Pancreas (tissue), 10 donors: ENCODE data around the gene CPLX1. TPM values are rescaled to one million over a fixed set of nuclear protein-coding genes. Genes with fewer than 3 reads are reported as not detected.
A peak's percentile ranks its signal among the peaks of the same experiment; 100 is the strongest.

Experiments
- ATAC-seq, 4 donors: fragments of 200-7000 bp; cut with Tn5 transposase; one replicate each; pipeline versions ENCODE4 v1.8.0 to v1.9.1; 2020; ENCODE audit warnings: mild to moderate bottlenecking in 4 of 4, moderate library complexity in 4 of 4
- DNase-seq, 6 donors: peaks; one replicate each; pipeline ENCODE4 v3.0.0-alpha.2; 2020
- FAIRE-seq: peaks from 2 replicates; lab custom pipeline; 2012; peaks lifted over from hg19 to GRCh38; lab: Jason Lieb, UNC
- H3K27ac ChIP-seq, 4 donors: fragments of 200-600 bp; sonication (generic); 1 replicate in 3 of 4; 2 replicates in 1 of 4; pipeline versions ENCODE4 v1.5.0 to v1.8.0; 2020
- H3K27me3 ChIP-seq, 4 donors: fragments of 200-600 bp; one replicate each; pipeline ENCODE4 v1.8.0; 2021
- H3K36me3 ChIP-seq, 3 donors: fragments of 200-600 bp; sonication (generic) in 1 of 3; one replicate each; pipeline versions ENCODE4 v1.5.0 to v1.8.0; 2020 to 2021
- H3K4me1 ChIP-seq, 3 donors: fragments of 200-600 bp; one replicate each; pipeline ENCODE4 v1.8.0; 2021
- H3K4me3 ChIP-seq, 4 donors: fragments of 200-600 bp; sonication (generic) in 2 of 4; one replicate each; pipeline versions ENCODE4 v1.5.0 to v1.8.0; 2020 to 2021
- H3K9me3 ChIP-seq, 4 donors: fragments of 200-600 bp; one replicate each; pipeline ENCODE4 v1.8.0; 2021
- CTCF ChIP-seq, 4 donors: fragments of 200-600 bp; sonication (generic) in 3 of 4; IDR thresholded peaks; one replicate each; pipeline versions ENCODE4 v1.5.0 to v1.8.0; 2021; ENCODE audit warnings: antibody characterized with exemption in 4 of 4
- WGBS, 2 donors: extraction: QIAGEN DNeasy Blood & Tissue Kit; methylation state at CpG; one replicate each; pipeline ENCODE4 v1.1.7; 2013; 5-methylcytosine and 5-hydroxymethylcytosine counted together
- intact Hi-C, 3 donors: fragments of 100-400 bp; cut with DNase I; formaldehyde crosslinking; loops; one replicate each; pipeline versions ENCODE4 v1.11.1 to v1.14.2; 2022
- polyA plus RNA-seq, 2 donors: library from polyadenylated mRNA; stranded (reverse); fragments of 200-250 nt; gene quantifications; one replicate each; pipeline ENCODE4 v1.2.3, GENCODE V29; 2013
- total RNA-seq, 6 donors: library from RNA; stranded (reverse); fragmentation: NEBNext Ultra II Directional in 4 of 6; extraction: Animal tissue kit (Norgen Biotek cat#: 25700) in 4 of 6; gene quantifications; one replicate each; pipeline versions ENCODE4 v1.2.1 to v1.2.4, GENCODE V29; 2021 to 2023
- donor health status: healthy with polysubstance abuse.
- donor health status: DM: no; HTN: no; CAD: no; lungs with moderate emphysema.
- donor health status: DM: no; HTN: no; CAD: no.
- donor health status: control.
- donor health status: control.
- donor health status: Bipolar disorder and iron deficiency.
- donor health status: DM: yes; HTN: yes; CAD: no.
- donor health status: DM: no; HTN: no; CAD: no.
- donor health status: DM: no; HTN: no; CAD: no.
- donor health status: DM: yes; HTN: yes; CAD: no.

CPLX1 gene
- total and polyA plus RNA-seq, 8 donors, result 0.51 to 7.7 (median 1.4) TPM

GRCh38 chr4:820230-821172, 5.4 kb downstream of the CPLX1 start:
- DNase-seq (peak in 1 of 6 donors; percentile 65), FAIRE-seq (no peak), ATAC-seq (no peak)
- H3K36me3 ChIP-seq, result no peaks in the 10 kb centered on the region
- H3K4me3 ChIP-seq, result no peak overlapping the region
- TF ChIP-seq CTCF (IDR thresholded peaks at IDR 0.05), result no peak
- 74 to 79% methylated on average over 20 to 24 of the region's 24 CpGs for WGBS, 2 donors
- intact Hi-C loops, result no loop called here
- no peak overlapping the region for H3K27ac ChIP-seq
- peaks cover 0 to 20% (median 5%) of the 10 kb centered on the region in 4 donors for H3K27me3 ChIP-seq
- no peaks in the 10 kb centered on the region for H3K9me3 ChIP-seq
- H3K4me1 ChIP-seq, result peaks cover 0 to 4% (median 0%) of the 10 kb centered on the region in 3 donors

GRCh38 chr4:819401-820229, 6.3 kb downstream of the CPLX1 start:
- no peak for ATAC-seq
- FAIRE-seq, result no peak
- Histone ChIP-seq H3K9me3 (no peaks in the 10 kb centered on the region), H3K36me3 (no peaks in the 10 kb centered on the region), H3K4me1 (no peaks in the 10 kb centered on the region), H3K4me3 (no peak overlapping the region), H3K27me3 (peaks cover 0 to 12% (median 1%) of the 10 kb centered on the region in 4 donors), H3K27ac (no peak overlapping the region)
- no peak for DNase-seq
- WGBS, 2 donors, result 70 to 80% methylated on average over 20 of the region's 20 CpGs
- no peak for TF ChIP-seq CTCF (IDR thresholded peaks at IDR 0.05)
- intact Hi-C loops, result no loop called here

DNA sequence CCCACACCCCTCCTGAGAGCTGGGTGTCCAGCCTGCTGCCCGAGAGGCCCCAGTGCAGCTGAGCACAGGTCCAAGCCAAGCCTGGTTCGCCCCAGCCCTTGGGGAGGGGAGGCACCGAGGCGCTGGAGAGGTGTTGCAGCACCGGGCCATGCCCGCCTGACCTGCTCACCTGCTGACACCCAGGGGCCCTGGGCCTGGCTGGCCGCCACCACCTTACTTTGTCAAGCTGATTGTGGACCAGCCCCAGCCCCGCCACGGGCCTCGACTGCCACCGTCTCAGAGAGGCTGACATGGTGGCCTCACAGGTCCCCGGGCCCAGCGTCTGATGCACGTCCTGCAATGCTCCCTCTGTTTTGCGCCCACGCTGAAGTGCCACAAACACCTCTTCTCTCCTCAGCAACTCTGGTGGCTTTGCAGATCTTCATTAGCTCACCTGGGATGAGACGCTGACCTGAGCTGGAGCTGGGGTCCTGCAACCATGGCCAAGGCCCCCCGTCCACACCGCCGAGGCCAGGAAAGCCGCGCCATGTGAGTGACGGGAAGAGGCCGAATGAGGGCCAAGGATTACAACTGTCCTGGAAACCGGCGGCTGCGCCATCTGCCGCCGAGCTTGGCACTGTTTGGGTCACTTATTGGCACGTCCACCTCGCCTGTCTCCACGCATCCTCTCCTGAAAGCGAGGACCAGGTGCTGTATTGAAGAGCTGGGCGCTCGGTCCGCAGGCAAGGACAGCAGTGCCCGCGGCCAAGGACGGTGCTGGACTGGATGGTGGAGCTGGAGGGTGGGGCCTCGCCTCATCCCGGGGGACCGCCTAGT, 7.6 kb downstream of the CPLX1 start:
- Histone ChIP-seq H3K36me3 (no peaks in the 10 kb centered on the region), H3K4me3 (no peak overlapping the region), H3K27me3 (peaks cover 0 to 3% (median 0%) of the 10 kb centered on the region in 4 donors), H3K27ac (no peak overlapping the region), H3K9me3 (no peaks in the 10 kb centered on the region), H3K4me1 (no peaks in the 10 kb centered on the region)
- ATAC-seq (no peak), DNase-seq (peak in 2 of 6 donors; percentile 58 to 80), FAIRE-seq (no peak)
- 74 to 89% methylated on average over 39 to 42 of the region's 42 CpGs for WGBS, 2 donors
- intact Hi-C loops, result no loop called here
- TF ChIP-seq CTCF (IDR thresholded peaks at IDR 0.05), result no peak

- Histone ChIP-seq H3K4me1 (no peaks in the 10 kb centered on the region), H3K36me3 (no peaks in the 10 kb centered on the region), H3K4me3 (no peak overlapping the region), H3K27ac (no peak overlapping the region), H3K27me3 (peaks cover 0 to 4% (median 0%) of the 10 kb centered on the region in 4 donors), H3K9me3 (no peaks in the 10 kb centered on the region)
- FAIRE-seq (no peak), DNase-seq (peak in 2 of 6 donors; percentile 25 to 27), ATAC-seq (peak in 3 of 4 donors; percentile 35 to 74 (median 69))
- no peak for TF ChIP-seq CTCF (IDR thresholded peaks at IDR 0.05)
- 5 to 8% methylated on average over 11 of the region's 11 CpGs for WGBS, 2 donors
- intact Hi-C loops, result no loop called here
Observed at GRCh38 chr4:815464-816146, 10.3 kb downstream of the CPLX1 start.
